ENCODE data around the gene HOXA5. TPM values are rescaled to one million over a fixed set of nuclear protein-coding genes. Genes with fewer than 3 reads are reported as not detected.

The HOXA5 gene
- total RNA-seq, 1 experiment from 2014 or later, result 6.7 TPM

GRCh38 chr7:27106901-27107240 is 36.6 kb downstream of the HOXA5 start:
- ChIA-PET RAD21 (ENCODE audit: low non-redundant PET in 1 of 2, low total read pairs in 2 of 2, uncharacterized antibody in 2 of 2, unreplicated experiment in 2 of 2) (no interaction called here), CTCF (no interaction called here), POLR2A (no interaction called here)
- intact Hi-C loops (cut with micrococcal nuclease), result no loop called here
- no peak overlapping the region for H3K9ac ChIP-seq (ENCODE audit: low read length)
- no peak overlapping the region for H3K27ac ChIP-seq (ENCODE audit: low read depth, low read length)
- H2AFZ ChIP-seq (ENCODE audit: low read depth, low read length, poor library complexity, severe bottlenecking), result no peak overlapping the region
- 0 out of 2 replicates have a peak, but pooled peaks cover 5% of the 10 kb centered on the region for H3K79me2 ChIP-seq (ENCODE audit: insufficient read depth, low read length)
- DNase-seq (ENCODE audit: low read depth, low spot score), result no peak
- TF ChIP-seq EGR1 (IDR thresholded peaks at IDR 0.05; ENCODE audit: low read depth), result no peak
- no peak for TF ChIP-seq EZH2 (IDR thresholded peaks at IDR 0.05)
- no peak for TF ChIP-seq CTCF (IDR thresholded peaks at IDR 0.05 in 2 of 3, conservative IDR thresholded peaks at IDR 0.05 in 1 of 3; ENCODE audit: borderline replicate concordance in 1 of 3, insufficient read depth in 1 of 3, low read depth in 2 of 3, low read length in 2 of 3)
- TF ChIP-seq SP1 (IDR thresholded peaks at IDR 0.05; ENCODE audit: low read depth), result no peak
- TF ChIP-seq SRF (IDR thresholded peaks at IDR 0.05; ENCODE audit: low read depth), result no peak
- TF ChIP-seq REST (IDR thresholded peaks at IDR 0.05; ENCODE audit: low read depth), result no peak
- TF ChIP-seq CEBPB (IDR thresholded peaks at IDR 0.05; ENCODE audit: low read depth), result no peak
- no peak for TF ChIP-seq RAD21 (IDR thresholded peaks at IDR 0.05; ENCODE audit: low read depth)
- TF ChIP-seq ZNF274 (IDR thresholded peaks at IDR 0.05; ENCODE audit: low read depth, low read length), result no peak
- no peak for TF ChIP-seq EZH2phosphoT487 (IDR thresholded peaks at IDR 0.05; ENCODE audit: borderline replicate concordance)
- no peak for TF ChIP-seq ATF3 (IDR thresholded peaks at IDR 0.05)
- TF ChIP-seq POLR2AphosphoS5 (IDR thresholded peaks at IDR 0.05; ENCODE audit: low read depth, low read length), result no peak
- no peak for TF ChIP-seq YY1 (IDR thresholded peaks at IDR 0.05; ENCODE audit: extremely low read depth, insufficient replicate concordance, low read depth, low read length)
- no peaks in the 10 kb centered on the region for H4K20me1 ChIP-seq (ENCODE audit: insufficient read depth)
- ATAC-seq, result no peak
- no peaks in the 10 kb centered on the region for H3K36me3 ChIP-seq (ENCODE audit: control insufficient read depth in 1 of 2, insufficient read depth in 2 of 2, low read length in 2 of 2)
- H3K4me1 ChIP-seq (ENCODE audit: control insufficient read depth in 1 of 2, insufficient read depth in 2 of 2, low read length in 2 of 2), result peaks cover 14 to 15% of the 10 kb centered on the region in 2 experiments
- no peak overlapping the region for H3K4me2 ChIP-seq (ENCODE audit: low read length)
- no TSS peak for BruUV-seq (replicated peaks)
- H3K9me2 ChIP-seq (ENCODE audit: insufficient read depth), result no peaks in the 10 kb centered on the region
- H3K27me3 ChIP-seq (ENCODE audit: insufficient read depth, low read length), result no peaks in the 10 kb centered on the region
- no peaks in the 10 kb centered on the region for H3K9me3 ChIP-seq (ENCODE audit: control insufficient read depth in 1 of 2, insufficient read depth in 1 of 2, low read depth in 1 of 2, low read length in 2 of 2)
- no peak overlapping the region for H3K4me3 ChIP-seq (replicated peaks in 1 of 2; ENCODE audit: low read depth in 1 of 2, low read length in 2 of 2)
